Parathyroid adenoma (tissue), 2 donors: ENCODE data around the gene PSMF1.

ENCODE experiments used
- H2AFZ ChIP-seq: fragments of 300-600 bp; sonication (generic); one replicate; pipeline ENCODE4 v1.7.0; 2017; ENCODE audit warnings: antibody characterized with exemption, mild to moderate bottlenecking
- H3K27ac ChIP-seq: fragments of 300-600 bp; sonication (generic); one replicate; pipeline ENCODE4 v1.7.0; 2017
- H3K27me3 ChIP-seq: fragments of 300-600 bp; sonication (generic); one replicate; pipeline ENCODE4 v1.7.0; 2017; ENCODE audit warnings: low read length; ENCODE audit not compliant: control insufficient read depth, insufficient read depth
- H3K36me3 ChIP-seq: fragments of 300-600 bp; sonication (generic); one replicate; pipeline ENCODE4 v1.7.0; 2017; ENCODE audit warnings: low read length; ENCODE audit not compliant: control insufficient read depth, insufficient read depth
- H3K4me1 ChIP-seq: fragments of 300-600 bp; sonication (generic); one replicate; pipeline ENCODE4 v1.7.0; 2017; ENCODE audit warnings: control low read depth
- H3K4me2 ChIP-seq: fragments of 300-600 bp; sonication (generic); one replicate; pipeline ENCODE4 v1.7.0; 2017; ENCODE audit warnings: low read length
- H3K4me3 ChIP-seq: fragments of 300-600 bp; sonication (generic); one replicate; pipeline ENCODE4 v1.7.0; 2017; ENCODE audit warnings: low read depth, low read length
- H3K79me2 ChIP-seq: fragments of 300-600 bp; sonication (generic); one replicate; pipeline ENCODE4 v1.7.0; 2017; ENCODE audit warnings: control low read depth
- H3K9ac ChIP-seq: fragments of 300-600 bp; sonication (generic); one replicate; pipeline ENCODE4 v1.7.0; 2017; ENCODE audit warnings: mild to moderate bottlenecking
- H3K9me3 ChIP-seq: fragments of 300-600 bp; sonication (generic); one replicate; pipeline ENCODE4 v1.7.0; 2017; ENCODE audit warnings: low read length; ENCODE audit not compliant: control insufficient read depth
- TF ChIP-seq, protein P1 (sequence below): fragments of 300-600 bp; sonication (generic); IDR thresholded peaks from one replicate; pipeline ENCODE4 v1.7.0; 2017; ENCODE audit warnings: antibody characterized with exemption, mild to moderate bottlenecking
- donor health status: primary hyperparathyroidism.

The PSMF1 gene

DNA sequence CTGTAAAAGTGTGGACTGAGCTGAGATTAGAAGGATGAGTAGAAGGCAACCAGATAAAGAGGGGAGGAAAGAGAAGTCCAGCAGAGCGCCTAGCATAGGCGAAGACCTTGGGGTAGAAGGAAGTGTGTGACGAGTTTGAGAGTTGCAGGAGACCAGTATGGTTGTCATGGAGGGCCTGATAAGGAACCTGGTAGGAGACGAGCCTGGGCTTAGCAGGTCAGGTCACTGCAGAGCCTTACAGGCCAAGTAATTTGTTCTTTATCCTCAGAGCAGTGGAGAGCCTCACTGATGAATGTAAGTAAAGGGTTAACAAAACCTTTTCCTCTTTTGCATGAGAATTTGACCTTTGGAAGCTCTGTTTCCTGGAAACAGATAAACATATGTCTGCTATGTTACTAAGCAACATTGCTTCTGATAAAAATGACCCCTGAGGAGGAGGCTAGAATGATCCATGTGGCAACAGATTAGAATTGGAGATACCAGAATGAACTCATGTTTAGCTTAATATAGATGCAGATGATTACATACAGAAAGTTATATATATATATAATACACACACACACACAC is 69.3 kb downstream of the PSMF1 start:
- Histone ChIP-seq H3K4me3 (no peak overlapping the region), H3K36me3 (no peaks in the 10 kb centered on the region), H3K9ac (no peak overlapping the region), H3K27ac (no peak overlapping the region), H3K79me2 (no peaks in the 10 kb centered on the region), H2AFZ (no peak overlapping the region), H3K9me3 (no peaks in the 10 kb centered on the region), H3K4me2 (no peak overlapping the region), H3K27me3 (no peaks in the 10 kb centered on the region), H3K4me1 (peaks cover 3% of the 10 kb centered on the region)
- TF ChIP-seq, protein P1, sequence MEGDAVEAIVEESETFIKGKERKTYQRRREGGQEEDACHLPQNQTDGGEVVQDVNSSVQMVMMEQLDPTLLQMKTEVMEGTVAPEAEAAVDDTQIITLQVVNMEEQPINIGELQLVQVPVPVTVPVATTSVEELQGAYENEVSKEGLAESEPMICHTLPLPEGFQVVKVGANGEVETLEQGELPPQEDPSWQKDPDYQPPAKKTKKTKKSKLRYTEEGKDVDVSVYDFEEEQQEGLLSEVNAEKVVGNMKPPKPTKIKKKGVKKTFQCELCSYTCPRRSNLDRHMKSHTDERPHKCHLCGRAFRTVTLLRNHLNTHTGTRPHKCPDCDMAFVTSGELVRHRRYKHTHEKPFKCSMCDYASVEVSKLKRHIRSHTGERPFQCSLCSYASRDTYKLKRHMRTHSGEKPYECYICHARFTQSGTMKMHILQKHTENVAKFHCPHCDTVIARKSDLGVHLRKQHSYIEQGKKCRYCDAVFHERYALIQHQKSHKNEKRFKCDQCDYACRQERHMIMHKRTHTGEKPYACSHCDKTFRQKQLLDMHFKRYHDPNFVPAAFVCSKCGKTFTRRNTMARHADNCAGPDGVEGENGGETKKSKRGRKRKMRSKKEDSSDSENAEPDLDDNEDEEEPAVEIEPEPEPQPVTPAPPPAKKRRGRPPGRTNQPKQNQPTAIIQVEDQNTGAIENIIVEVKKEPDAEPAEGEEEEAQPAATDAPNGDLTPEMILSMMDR, result no peak

DNA sequence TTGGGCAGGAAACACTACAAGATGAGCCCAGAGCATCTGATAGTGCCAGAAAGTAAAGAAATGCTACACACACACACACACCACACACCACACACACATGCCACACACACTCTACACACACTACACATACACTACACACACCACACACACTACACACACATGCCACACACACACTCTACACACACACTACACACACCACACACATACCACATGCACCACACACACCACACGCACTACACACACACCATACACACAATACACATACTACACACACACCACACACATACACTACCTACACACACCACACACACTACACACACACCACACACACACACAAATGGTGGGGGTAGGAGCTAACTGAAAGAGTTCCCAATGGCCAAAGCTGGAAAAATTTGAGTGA is 69.9 kb downstream of the PSMF1 start:
- H3K4me2 ChIP-seq, result no peak overlapping the region
- H3K9ac ChIP-seq, result no peak overlapping the region
- no peak overlapping the region for H3K27ac ChIP-seq
- H3K4me1 ChIP-seq, result peaks cover 3% of the 10 kb centered on the region
- no peak overlapping the region for H3K4me3 ChIP-seq
- TF ChIP-seq, protein P1, result no peak
- H2AFZ ChIP-seq, result no peak overlapping the region
- H3K9me3 ChIP-seq, result no peaks in the 10 kb centered on the region
- H3K36me3 ChIP-seq, result no peaks in the 10 kb centered on the region
- H3K27me3 ChIP-seq, result no peaks in the 10 kb centered on the region
- no peaks in the 10 kb centered on the region for H3K79me2 ChIP-seq

DNA sequence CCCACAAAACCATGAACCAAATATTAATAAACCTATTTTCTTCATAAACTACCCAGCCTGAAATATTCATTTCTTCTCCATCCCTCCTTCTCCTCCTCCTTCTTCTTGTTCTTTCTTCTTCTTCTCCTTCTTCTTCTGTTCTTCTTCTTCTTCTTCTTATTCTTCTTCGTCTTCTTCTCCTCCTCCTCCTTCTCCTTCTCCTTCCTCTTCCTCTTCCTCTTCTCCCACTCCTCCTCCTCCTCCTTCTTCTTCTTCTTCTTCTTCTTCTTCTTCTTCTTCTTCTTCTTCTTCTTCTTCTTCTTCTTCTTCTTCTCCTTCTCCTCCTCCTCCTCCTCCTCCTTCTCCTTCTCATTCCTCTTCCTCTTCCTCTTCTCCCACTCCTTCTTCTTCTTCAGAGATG is 71.4 kb downstream of the PSMF1 start:
- Histone ChIP-seq H3K4me1 (peaks cover 3% of the 10 kb centered on the region), H3K36me3 (no peaks in the 10 kb centered on the region), H3K27me3 (no peaks in the 10 kb centered on the region), H2AFZ (no peak overlapping the region), H3K4me3 (no peak overlapping the region), H3K9me3 (no peaks in the 10 kb centered on the region), H3K4me2 (no peak overlapping the region), H3K9ac (no peak overlapping the region), H3K79me2 (no peaks in the 10 kb centered on the region), H3K27ac (no peak overlapping the region)
- TF ChIP-seq, protein P1, result no peak

DNA sequence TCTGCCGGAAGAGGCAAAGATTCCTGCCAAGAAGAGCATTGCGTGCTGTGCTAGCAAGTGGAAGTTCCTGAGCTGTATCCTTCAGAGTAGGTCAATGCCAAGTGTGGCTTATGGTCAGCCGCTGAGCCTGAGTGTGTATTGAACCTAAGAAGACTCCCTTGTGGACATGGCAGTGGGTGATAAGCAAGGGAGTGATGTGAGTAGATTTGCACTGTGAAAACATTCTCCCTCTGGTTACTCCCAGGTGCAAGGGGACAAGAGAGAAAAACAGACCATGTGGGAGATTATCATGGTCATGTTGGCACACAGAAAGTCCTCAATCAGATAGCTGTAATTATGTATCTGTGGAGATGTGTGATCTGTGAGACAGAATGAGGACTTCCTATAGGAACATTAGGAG is 72.4 kb downstream of the PSMF1 start:
- no peak overlapping the region for H2AFZ ChIP-seq
- no peaks in the 10 kb centered on the region for H3K9me3 ChIP-seq
- no peaks in the 10 kb centered on the region for H3K36me3 ChIP-seq
- TF ChIP-seq, protein P1, result no peak
- no peak overlapping the region for H3K4me3 ChIP-seq
- no peak overlapping the region for H3K9ac ChIP-seq
- H3K27ac ChIP-seq, result no peak overlapping the region
- peaks cover 3% of the 10 kb centered on the region for H3K4me1 ChIP-seq
- no peaks in the 10 kb centered on the region for H3K27me3 ChIP-seq
- no peaks in the 10 kb centered on the region for H3K79me2 ChIP-seq
- H3K4me2 ChIP-seq, result no peak overlapping the region

DNA sequence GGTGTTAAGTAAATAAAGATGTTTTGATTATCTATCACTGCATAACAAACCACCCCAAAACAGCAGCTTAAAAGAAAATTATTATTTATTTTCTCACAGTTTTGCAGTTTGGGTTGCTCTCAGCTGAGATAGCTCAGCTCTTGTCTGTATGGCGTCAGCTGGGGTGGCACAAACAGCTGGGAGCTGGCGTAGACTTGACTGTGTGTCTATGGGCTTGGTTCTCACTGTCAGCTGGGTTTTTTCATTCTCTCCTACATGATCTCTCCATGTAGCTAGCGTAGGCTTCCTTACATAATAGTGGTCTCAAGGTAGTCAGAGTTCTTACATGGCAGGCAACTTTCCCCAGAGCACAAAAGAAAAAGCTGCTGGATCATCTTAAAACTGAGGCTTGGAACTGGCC is 72.9 kb downstream of the PSMF1 start:
- Histone ChIP-seq H2AFZ (no peak overlapping the region), H3K79me2 (no peaks in the 10 kb centered on the region), H3K9me3 (no peaks in the 10 kb centered on the region), H3K9ac (no peak overlapping the region), H3K27ac (no peak overlapping the region), H3K4me1 (no peaks in the 10 kb centered on the region), H3K4me3 (no peak overlapping the region), H3K4me2 (no peak overlapping the region), H3K27me3 (no peaks in the 10 kb centered on the region), H3K36me3 (no peaks in the 10 kb centered on the region)
- TF ChIP-seq, protein P1, result no peak
